ENCODE data around the gene CDK11B. TPM values are rescaled to one million over a fixed set of nuclear protein-coding genes. Genes with fewer than 3 reads are reported as not detected.
"Not testable (repeated sequence)": the region's sequence is repeated elsewhere in the genome, so short reads cannot be mapped to it uniquely, and the experiment has no call there.

The CDK11B gene
- total RNA-seq, 4 donors from 2014 or later = 12.8 to 23.7 (median 15.0) TPM

DNA sequence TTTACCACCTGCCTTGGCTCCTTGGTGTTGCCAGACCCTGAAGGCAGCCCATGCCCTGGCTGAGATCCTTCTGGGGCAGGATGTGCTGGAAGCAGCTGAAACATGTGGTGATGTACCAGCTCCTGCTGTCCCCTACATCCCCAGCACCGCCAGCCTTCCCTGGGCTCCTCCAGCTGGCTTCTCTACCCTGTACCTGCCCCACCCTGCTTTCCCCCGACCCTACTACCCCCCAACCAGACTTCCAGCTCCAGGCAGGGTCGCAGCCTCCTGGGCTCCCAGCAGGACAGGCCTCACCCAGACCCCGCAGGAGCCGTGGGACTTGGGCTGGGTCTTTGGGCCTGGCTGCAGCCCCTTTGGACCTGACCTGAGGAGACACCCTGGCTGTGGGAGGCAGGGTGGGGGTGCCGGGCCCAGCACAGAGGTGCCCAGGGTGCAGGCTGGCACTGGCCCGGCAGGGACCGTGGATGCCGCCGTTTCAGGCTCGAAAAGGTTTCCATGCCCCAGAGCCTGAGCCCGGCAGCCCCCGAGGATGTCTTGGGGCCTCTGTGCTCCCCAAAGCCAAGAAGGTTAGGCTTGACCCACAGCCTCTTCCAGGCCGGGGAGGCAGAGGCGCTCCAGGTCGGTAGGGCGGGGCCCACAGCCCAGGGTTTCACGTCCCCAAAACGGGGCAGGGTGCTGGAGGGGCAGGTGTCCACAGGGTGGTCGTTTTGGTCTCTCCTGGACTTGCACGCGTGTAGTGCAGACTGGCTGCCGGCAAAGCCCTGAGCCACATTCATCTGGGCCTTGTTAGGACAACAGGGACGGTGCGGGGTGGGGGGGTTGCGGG is 38.8 kb upstream of the CDK11B start:
- H3K27ac ChIP-seq; H3K9me3 ChIP-seq; H3K27me3 ChIP-seq; intact Hi-C loops (cut with DNase I); DNase-seq; H3K4me3 ChIP-seq (replicated peaks in 1 of 3); H3K4me1 ChIP-seq; H3K36me3 ChIP-seq: not testable (repeated sequence)
- 80 to 95% methylated on average over 5 to 9 of the region's 26 CpGs for WGBS, 2 donors

DNA sequence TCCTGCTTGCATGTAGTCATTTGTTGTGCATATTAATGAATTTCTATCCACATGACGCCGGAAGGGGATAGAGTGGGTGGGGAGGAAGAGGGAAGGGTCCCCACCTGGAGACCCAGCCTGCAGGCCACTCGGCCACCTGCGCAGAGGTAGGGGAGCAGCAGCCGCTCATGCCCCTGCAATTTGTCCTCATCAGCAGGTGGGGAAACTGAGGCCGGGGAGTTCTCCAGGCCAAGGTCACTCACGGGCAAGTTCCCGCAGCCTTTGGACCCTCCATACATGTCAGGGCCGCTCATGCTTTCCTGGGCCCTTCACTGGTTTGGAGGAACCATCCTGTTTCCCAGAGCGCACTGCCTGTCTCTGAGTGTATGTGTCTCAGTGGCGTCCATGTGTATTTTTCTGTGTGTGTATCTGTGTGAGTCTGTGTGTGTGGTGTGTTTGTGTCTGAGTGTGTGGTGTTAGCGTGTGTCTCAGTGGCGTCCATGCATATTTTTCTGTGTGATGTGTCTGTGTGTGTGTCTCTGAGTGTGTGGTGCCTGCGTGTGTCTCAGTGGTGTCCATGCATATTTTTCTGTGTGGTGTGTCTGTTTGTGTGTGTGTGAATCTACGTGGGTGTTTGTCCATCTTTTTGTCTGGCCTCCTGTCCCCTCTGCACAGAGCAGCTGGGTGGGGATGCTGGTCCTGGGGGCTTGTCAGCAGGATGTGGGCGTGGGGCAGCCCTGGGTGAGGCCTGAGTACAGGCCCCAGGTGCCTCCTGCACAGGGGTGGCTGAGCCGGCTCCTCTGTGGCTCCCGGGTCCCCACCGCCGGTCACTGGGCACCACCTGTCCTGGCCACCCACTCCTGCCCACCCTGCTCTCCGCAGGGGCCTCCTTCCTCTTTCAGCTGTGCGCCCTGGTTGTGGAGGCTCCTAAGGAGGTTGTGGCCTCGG is 37.9 kb upstream of the CDK11B start:
- intact Hi-C loops (cut with DNase I) = not testable (repeated sequence)

DNA sequence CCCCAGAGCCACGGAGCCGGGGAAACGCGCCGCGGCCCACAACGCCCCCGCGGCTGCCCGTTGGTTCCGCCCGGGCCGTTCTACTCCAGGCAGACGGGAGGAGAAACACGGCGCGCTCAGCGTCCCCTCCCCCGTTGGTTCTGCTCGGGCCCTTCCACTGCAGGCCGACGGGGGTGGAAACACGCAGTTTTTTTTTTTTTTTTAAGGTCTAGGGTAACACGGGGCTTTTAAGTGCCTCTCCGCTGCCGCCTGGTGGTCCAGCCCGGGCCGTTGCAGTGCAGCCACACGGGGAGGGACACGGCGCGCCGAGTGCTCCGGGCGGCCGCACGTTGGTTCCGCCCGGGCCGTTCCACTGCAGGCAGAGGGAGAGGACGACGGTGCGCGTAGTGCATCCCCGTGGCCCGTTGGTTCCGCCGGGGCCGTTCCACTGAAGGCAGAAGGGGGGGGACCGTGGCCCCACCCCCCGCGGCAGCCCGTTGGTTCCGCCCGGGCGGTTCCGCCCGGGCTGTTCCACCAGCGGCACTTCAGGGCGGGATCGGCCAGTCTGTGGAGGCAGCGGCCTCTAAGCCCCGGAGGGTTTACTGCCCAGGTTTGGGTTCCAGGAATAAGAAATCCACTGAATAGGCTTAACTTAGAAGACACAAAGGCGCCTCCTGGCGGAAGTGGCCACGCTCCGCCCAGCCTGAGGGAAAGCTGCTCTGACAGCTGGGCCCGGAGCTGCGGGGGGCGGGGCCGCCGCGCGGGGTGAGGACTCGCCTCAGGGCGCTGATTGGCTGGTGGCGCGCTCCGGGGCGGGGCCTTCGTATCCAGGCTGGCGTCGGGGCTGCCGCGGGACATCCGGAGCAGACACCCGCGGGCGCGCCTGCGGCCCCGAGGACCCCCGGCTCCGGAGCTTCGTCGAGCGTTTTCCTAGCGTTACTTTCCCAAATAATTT is 34.2 kb upstream of the CDK11B start, which contains the start of gene SLC35E2B:
Gene SLC35E2B, minus strand, starts transcription at position 82 of the 934 bp plus-strand sequence. CDS start 16,096 bp downstream, outside the sequence.
- H3K4me1 ChIP-seq; H3K9me3 ChIP-seq; H3K27me3 ChIP-seq; H3K36me3 ChIP-seq; intact Hi-C loops (cut with DNase I): not testable (repeated sequence)
- 0% methylated on average over 24 of the region's 98 CpGs; no CpG with 5 or more reads in 1 of the 2 donors for WGBS, 2 donors
- H3K4me3 ChIP-seq (replicated peaks in 1 of 3) = peak within 1 kb of the TSS in 2 of 3 donors; percentile 28 to 77
- H3K27ac ChIP-seq = peak within 1 kb of the TSS; percentile 82 to 99 (median 93)
- DNase-seq = peak; percentile 95 to 98
- TF ChIP-seq, protein P1, sequence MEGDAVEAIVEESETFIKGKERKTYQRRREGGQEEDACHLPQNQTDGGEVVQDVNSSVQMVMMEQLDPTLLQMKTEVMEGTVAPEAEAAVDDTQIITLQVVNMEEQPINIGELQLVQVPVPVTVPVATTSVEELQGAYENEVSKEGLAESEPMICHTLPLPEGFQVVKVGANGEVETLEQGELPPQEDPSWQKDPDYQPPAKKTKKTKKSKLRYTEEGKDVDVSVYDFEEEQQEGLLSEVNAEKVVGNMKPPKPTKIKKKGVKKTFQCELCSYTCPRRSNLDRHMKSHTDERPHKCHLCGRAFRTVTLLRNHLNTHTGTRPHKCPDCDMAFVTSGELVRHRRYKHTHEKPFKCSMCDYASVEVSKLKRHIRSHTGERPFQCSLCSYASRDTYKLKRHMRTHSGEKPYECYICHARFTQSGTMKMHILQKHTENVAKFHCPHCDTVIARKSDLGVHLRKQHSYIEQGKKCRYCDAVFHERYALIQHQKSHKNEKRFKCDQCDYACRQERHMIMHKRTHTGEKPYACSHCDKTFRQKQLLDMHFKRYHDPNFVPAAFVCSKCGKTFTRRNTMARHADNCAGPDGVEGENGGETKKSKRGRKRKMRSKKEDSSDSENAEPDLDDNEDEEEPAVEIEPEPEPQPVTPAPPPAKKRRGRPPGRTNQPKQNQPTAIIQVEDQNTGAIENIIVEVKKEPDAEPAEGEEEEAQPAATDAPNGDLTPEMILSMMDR (IDR thresholded peaks at IDR 0.05) = peak in 1 of 6 experiments; percentile 44

More for the DNA sequence above, 37.9 kb upstream of the CDK11B start:
- WGBS, 2 donors = 93 to 94% methylated on average over 12 of the region's 23 CpGs
- H3K9me3 ChIP-seq; H3K4me3 ChIP-seq (replicated peaks in 1 of 3); DNase-seq; H3K4me1 ChIP-seq; H3K27me3 ChIP-seq; H3K27ac ChIP-seq; H3K36me3 ChIP-seq: not testable (repeated sequence)

DNA sequence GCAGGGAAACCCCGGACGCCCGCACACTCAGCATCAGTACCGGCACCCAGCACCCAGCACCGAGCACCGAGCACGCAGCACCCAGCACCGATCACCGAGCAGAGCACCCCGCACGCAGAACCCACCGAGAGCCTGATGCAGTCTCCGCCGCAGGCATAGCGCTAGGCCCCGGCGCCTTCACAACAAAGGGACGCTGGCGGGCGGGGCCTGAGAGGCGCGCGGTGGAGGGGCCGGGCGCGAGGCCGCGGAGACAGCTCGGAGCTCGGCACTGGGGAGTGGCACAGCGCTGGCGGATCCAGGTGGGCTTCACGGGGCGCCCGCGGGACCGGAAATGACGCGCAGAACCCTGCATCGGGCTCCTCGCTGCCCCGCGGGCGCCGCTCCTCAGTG is 33.5 kb upstream of the CDK11B start:
- H3K9me3 ChIP-seq; H3K36me3 ChIP-seq; intact Hi-C loops (cut with DNase I); H3K27me3 ChIP-seq; H3K4me1 ChIP-seq: not testable (repeated sequence)
- peak in 1 of 2 donors; percentile 46 for TF ChIP-seq POLR2A (IDR thresholded peaks at IDR 0.05)
- peak; percentile 71 to 77 for DNase-seq
- H3K27ac ChIP-seq = peak overlapping the region; percentile 82 to 99 (median 93)
- H3K4me3 ChIP-seq (replicated peaks in 1 of 3) = peak overlapping the region in 2 of 3 donors; percentile 28 to 77
- 0% methylated on average over 6 of the region's 45 CpGs; no CpG with 5 or more reads in 1 of the 2 donors for WGBS, 2 donors

DNA sequence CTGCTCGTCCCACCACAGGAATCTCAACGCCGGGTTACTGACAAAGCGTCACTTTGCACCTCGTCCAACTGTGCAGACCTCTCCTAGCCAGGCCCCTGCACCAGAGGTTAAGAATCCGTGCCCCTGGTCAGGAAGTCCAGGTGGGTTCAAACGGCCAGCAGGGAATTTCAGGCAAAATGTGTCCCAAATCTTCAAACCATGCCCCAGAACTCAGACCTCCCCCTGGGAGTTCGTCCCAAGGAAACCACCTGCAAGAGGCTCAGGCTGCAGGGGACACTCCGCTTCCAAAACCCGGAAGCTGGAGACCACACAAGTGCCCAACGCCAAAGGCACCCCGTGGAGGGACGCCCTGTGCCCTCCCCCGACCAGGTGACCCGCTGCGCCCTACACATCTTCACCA is 32.6 kb upstream of the CDK11B start:
- H3K4me3 ChIP-seq (replicated peaks in 1 of 3); H3K9me3 ChIP-seq; H3K27me3 ChIP-seq; intact Hi-C loops (cut with DNase I); H3K27ac ChIP-seq; H3K4me1 ChIP-seq; H3K36me3 ChIP-seq; DNase-seq: not testable (repeated sequence)
- WGBS, 2 donors = no CpG with 5 or more reads among the region's 16 CpGs

DNA sequence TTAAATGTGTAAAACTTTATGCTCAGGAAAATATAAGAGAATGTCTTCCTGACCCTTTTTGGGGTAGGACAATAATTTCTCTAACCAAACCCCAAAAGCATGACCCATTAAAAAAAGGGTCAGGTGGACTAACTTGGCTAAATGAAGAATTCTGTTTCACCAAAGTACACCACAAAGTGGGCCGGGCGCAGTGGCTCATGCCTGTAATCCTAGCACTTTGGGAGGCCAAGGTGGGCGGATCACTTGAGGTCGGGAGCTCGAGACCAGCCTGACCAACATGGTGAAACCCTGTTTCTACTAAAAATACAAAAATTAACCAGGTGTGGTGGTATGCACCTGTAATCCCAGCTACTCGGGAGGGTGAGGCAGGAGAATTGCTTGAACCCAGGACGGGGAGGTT is 30.7 kb upstream of the CDK11B start:
- H3K4me3 ChIP-seq (replicated peaks in 1 of 3); H3K36me3 ChIP-seq; H3K27me3 ChIP-seq; H3K27ac ChIP-seq; H3K4me1 ChIP-seq; intact Hi-C loops (cut with DNase I); DNase-seq; H3K9me3 ChIP-seq: not testable (repeated sequence)
- WGBS, 2 donors = 96 to 97% methylated on average over 7 of the region's 7 CpGs

DNA sequence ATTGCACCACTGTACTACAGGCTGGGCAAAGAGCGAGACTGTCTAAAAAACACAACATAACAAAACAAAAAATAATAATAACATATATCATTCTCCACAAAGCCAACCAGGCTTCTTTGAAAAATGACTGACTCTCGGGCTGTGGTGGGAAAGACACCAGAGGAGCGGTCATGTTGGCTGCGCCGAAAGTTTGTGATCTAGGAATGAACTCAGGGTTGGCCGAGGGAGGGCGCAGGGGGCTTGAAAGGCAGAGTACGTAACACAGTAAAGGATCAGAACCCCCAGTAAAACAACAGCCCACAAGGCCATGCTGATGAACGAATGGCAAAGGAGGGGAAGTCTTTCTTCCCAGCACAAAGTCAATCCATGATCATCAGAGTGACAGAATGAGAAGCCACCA is 29.0 kb upstream of the CDK11B start:
- intact Hi-C loops (cut with DNase I) = no loop called here
- no peak overlapping the region for H3K27ac ChIP-seq
- no peak for DNase-seq
- H3K27me3 ChIP-seq = no peaks in the 10 kb centered on the region
- H3K36me3 ChIP-seq = no peaks in the 10 kb centered on the region
- 89 to 96% methylated on average over 9 of the region's 9 CpGs for WGBS, 2 donors
- TF ChIP-seq, protein P1 (IDR thresholded peaks at IDR 0.05) = no peak
- TF ChIP-seq POLR2A (IDR thresholded peaks at IDR 0.05) = no peak
- H3K9me3 ChIP-seq = no peaks in the 10 kb centered on the region
- H3K4me1 ChIP-seq = peaks cover 0 to 3% of the 10 kb centered on the region in 2 donors
- H3K4me3 ChIP-seq (replicated peaks in 1 of 3) = no peak overlapping the region

Data from thyroid gland (tissue), 4 donors.